WI38 (cell line): ENCODE results near the gene RC3H1.
"Not testable (repeated sequence)": the region's sequence is repeated elsewhere in the genome, so short reads cannot be mapped to it uniquely, and the experiment has no call there.

Experiments used
- H3K4me3 ChIP-seq: 2 replicates; pipeline ENCODE4 v1.5.1; 2011; ENCODE audit warnings: low read depth, mild to moderate bottlenecking, control low read depth, low read length
- CTCF ChIP-seq: IDR thresholded peaks from 2 replicates; pipeline ENCODE4 v1.5.1; 2012; ENCODE audit warnings: low read depth, mild to moderate bottlenecking, control low read depth, low read length

The RC3H1 gene

GRCh38 chr1:174005032-174005431 lies 17.1 kb downstream of the RC3H1 start:
- H3K4me3 ChIP-seq = no peak overlapping the region
- no peak for TF ChIP-seq CTCF

- TF ChIP-seq CTCF = no peak
- no peak overlapping the region for H3K4me3 ChIP-seq
Observed at GRCh38 chr1:174003867-174004266, 18.3 kb downstream of the RC3H1 start.

- H3K4me3 ChIP-seq = no peak overlapping the region
- TF ChIP-seq CTCF = no peak
Observed at GRCh38 chr1:174001573-174001972, 20.6 kb downstream of the RC3H1 start.

- H3K4me3 ChIP-seq = no peak overlapping the region
- TF ChIP-seq CTCF = no peak
Observed at GRCh38 chr1:174000371-174000770, 21.8 kb downstream of the RC3H1 start.

GRCh38 chr1:173997791-173998190 lies 24.4 kb downstream of the RC3H1 start:
- no peak for TF ChIP-seq CTCF
- H3K4me3 ChIP-seq = no peak overlapping the region

GRCh38 chr1:173996995-173997394 lies 25.2 kb downstream of the RC3H1 start:
- no peak overlapping the region for H3K4me3 ChIP-seq
- TF ChIP-seq CTCF = no peak

GRCh38 chr1:173995475-173995874 lies 26.7 kb downstream of the RC3H1 start:
- no peak for TF ChIP-seq CTCF
- H3K4me3 ChIP-seq = no peak overlapping the region

- H3K4me3 ChIP-seq = not testable (repeated sequence)
Observed at GRCh38 chr1:173993948-173994347, 28.2 kb downstream of the RC3H1 start.
